Body of pancreas (tissue), 4 donors: ENCODE data around the gene CDA. TPM values are rescaled to one million over a fixed set of nuclear protein-coding genes. Genes with fewer than 3 reads are reported as not detected.

Experiments
- ATAC-seq: fragments of 150-250 bp; one replicate; pipeline ENCODE4 v1.9.1; 2016
- DNase-seq, 4 donors: peaks; one replicate each; pipeline ENCODE4 v3.0.0-alpha.2; 2019
- H3K27ac ChIP-seq, 4 donors: fragments of 200-600 bp; sonication (generic); 1 replicate in 3 of 4; 2 replicates in 1 of 4; pipeline versions ENCODE4 v1.5.1 to v1.6.1; 2016 to 2019; ENCODE audit warnings: mild to moderate bottlenecking in 1 of 4, mixed read lengths in 1 of 4, moderate library complexity in 1 of 4
- H3K27me3 ChIP-seq, 2 donors: fragments of 200-600 bp; sonication (generic); one replicate each; pipeline ENCODE4 v1.6.0; 2016; ENCODE audit warnings: mild to moderate bottlenecking in 1 of 2
- H3K36me3 ChIP-seq, 2 donors: fragments of 200-600 bp; sonication (generic); replicated peaks in 1 of 2; 2 replicates each; pipeline ENCODE4 v1.5.1; 2016; ENCODE audit warnings: low read depth in 2 of 2; ENCODE audit not compliant: insufficient read depth in 1 of 2
- H3K4me1 ChIP-seq: fragments of 200-600 bp; sonication (generic); one replicate; pipeline ENCODE4 v1.6.0; 2016
- H3K4me3 ChIP-seq, 2 donors: fragments of 200-600 bp; sonication (generic); 1 replicate in 1 of 2; 2 replicates in 1 of 2; pipeline ENCODE4 v1.5.1; 2016 to 2019
- H3K9me3 ChIP-seq, 3 donors: fragments of 200-600 bp; sonication (generic); 1 replicate in 2 of 3; 2 replicates in 1 of 3; pipeline ENCODE4 v1.5.1; 2016
- POLR2A ChIP-seq, 3 donors: fragments of 450-650 bp; IDR thresholded peaks; one replicate each; pipeline ENCODE4 v1.6.1; 2016; ENCODE audit warnings: antibody characterized with exemption in 3 of 3, mild to moderate bottlenecking in 2 of 3
- WGBS, 2 donors: methylation state at CpG; one replicate each; pipeline ENCODE4 v1.1.5; 2017; 5-methylcytosine and 5-hydroxymethylcytosine counted together
- intact Hi-C: fragments of 100-400 bp; cut with DNase I; formaldehyde crosslinking; loops from one replicate; pipeline ENCODE4 v1.15.1; 2023
- total RNA-seq, 2 donors: library from RNA; depleted of rRNA; stranded (reverse); fragments of >200 nt; gene quantifications; one replicate each; pipeline ENCODE4 v1.1.0, GENCODE V29; 2016
- TF ChIP-seq, protein P1 (sequence below), 7 experiments: fragments of 450-650 bp in 4 of 7; fragments of 200-600 bp in 3 of 7; sonication (generic) in 3 of 7; IDR thresholded peaks; one replicate each; pipeline ENCODE4 v1.5.1; 2016 to 2019; ENCODE audit warnings: antibody characterized with exemption in 7 of 7

The CDA gene
- total RNA-seq, 2 donors from 2014 or later: not detected

DNA sequence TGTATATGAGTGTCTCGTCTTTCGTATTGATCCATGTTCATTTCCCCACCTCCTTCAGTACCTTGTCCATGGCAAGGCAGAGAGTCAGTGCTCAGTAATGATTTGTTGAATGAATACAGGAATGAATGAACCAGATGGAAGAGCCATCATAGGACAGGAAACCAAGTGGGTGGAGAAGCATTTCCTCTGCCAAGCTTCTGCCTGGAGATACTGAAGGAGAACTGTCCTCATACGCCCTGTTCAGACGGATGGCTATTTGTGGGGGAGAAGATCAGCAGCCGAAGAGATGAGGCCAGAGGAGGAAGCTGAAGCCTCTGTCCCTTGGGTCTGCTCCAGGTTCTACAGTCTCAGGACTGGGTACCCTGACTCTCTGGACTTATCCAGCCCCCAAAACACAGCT, 30.7 kb upstream of the CDA start:
- Histone ChIP-seq H3K9me3 (no peaks in the 10 kb centered on the region), H3K4me3 (no peak overlapping the region), H3K27me3 (peaks cover 0 to 9% of the 10 kb centered on the region in 2 donors), H3K4me1 (peaks cover 8% of the 10 kb centered on the region), H3K36me3 (no peaks in the 10 kb centered on the region), H3K27ac (no peak overlapping the region)
- WGBS, 2 donors: 51 to 55% methylated on average over 5 of the region's 5 CpGs
- DNase-seq (no peak), ATAC-seq (no peak)
- intact Hi-C loops: no loop called here
- TF ChIP-seq, protein P1, sequence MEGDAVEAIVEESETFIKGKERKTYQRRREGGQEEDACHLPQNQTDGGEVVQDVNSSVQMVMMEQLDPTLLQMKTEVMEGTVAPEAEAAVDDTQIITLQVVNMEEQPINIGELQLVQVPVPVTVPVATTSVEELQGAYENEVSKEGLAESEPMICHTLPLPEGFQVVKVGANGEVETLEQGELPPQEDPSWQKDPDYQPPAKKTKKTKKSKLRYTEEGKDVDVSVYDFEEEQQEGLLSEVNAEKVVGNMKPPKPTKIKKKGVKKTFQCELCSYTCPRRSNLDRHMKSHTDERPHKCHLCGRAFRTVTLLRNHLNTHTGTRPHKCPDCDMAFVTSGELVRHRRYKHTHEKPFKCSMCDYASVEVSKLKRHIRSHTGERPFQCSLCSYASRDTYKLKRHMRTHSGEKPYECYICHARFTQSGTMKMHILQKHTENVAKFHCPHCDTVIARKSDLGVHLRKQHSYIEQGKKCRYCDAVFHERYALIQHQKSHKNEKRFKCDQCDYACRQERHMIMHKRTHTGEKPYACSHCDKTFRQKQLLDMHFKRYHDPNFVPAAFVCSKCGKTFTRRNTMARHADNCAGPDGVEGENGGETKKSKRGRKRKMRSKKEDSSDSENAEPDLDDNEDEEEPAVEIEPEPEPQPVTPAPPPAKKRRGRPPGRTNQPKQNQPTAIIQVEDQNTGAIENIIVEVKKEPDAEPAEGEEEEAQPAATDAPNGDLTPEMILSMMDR (IDR thresholded peaks at IDR 0.05): no peak
- TF ChIP-seq POLR2A (IDR thresholded peaks at IDR 0.05): no peak

DNA sequence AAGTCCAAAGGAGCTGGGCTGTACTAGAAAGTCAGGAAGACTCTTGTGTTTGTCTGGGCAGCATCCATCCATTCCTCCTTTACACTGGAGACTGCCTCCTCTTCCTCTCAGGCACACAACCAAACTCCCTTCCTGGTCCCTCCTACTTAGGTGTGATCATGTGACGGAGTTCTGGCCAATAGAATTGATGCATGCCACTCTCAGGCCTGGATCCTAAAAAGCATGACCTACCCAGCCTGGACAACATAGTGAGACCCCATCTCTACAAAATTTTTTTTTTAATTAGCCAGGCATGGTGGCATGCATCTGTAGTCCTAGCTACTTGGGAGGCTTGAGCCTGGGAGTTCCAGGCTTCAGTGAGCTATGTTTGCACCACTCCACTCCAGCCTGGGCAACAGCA, 27.9 kb upstream of the CDA start:
- no peaks in the 10 kb centered on the region for H3K36me3 ChIP-seq
- H3K27me3 ChIP-seq: no peaks in the 10 kb centered on the region
- no peaks in the 10 kb centered on the region for H3K9me3 ChIP-seq
- no peak overlapping the region for H3K27ac ChIP-seq
- no peak for ATAC-seq
- H3K4me3 ChIP-seq: no peak overlapping the region
- intact Hi-C loops: no loop called here
- DNase-seq: no peak
- no peaks in the 10 kb centered on the region for H3K4me1 ChIP-seq
- TF ChIP-seq POLR2A (IDR thresholded peaks at IDR 0.05): no peak
- TF ChIP-seq, protein P1 (IDR thresholded peaks at IDR 0.05): no peak
- WGBS, 2 donors: 11 to 13% methylated on average over 1 of the region's 1 CpG

DNA sequence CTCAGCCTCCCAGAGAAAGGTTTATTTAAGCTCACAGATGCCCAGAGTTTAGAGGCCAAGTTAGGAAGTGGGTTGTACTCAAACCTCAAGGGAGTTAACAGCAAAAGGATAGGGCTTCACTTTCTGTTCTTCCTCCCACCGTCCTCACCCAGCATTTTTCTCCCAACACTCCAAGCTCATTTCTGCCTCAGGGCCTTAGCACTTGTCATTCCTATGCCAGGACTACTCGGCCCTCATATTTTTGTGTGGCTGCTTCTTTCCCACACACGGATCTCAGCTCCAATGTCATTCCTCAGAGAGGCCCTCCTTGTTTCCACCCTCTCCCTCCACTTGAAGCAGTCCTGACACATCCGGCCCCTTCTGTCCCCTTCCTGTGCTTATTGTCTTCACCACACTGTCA, 23.7 kb upstream of the CDA start:
- intact Hi-C loops: no loop called here

GRCh38 chr1:20569523-20570098, 19.3 kb upstream of the CDA start:
- Histone ChIP-seq H3K36me3 (no peaks in the 10 kb centered on the region), H3K27me3 (no peaks in the 10 kb centered on the region), H3K9me3 (no peaks in the 10 kb centered on the region), H3K4me1 (no peaks in the 10 kb centered on the region), H3K27ac (no peak overlapping the region), H3K4me3 (no peak overlapping the region)
- TF ChIP-seq POLR2A (IDR thresholded peaks at IDR 0.05): no peak
- TF ChIP-seq, protein P1 (IDR thresholded peaks at IDR 0.05): no peak
- 83 to 86% methylated on average over 4 of the region's 4 CpGs for WGBS, 2 donors
- ATAC-seq (no peak), DNase-seq (no peak)
- intact Hi-C loops: no loop called here

More for the DNA sequence above, 23.7 kb upstream of the CDA start:
- WGBS, 2 donors: 47 to 50% methylated on average over 4 of the region's 4 CpGs
- DNase-seq: no peak
- Histone ChIP-seq H3K36me3 (no peaks in the 10 kb centered on the region), H3K27ac (no peak overlapping the region), H3K4me1 (no peaks in the 10 kb centered on the region), H3K27me3 (no peaks in the 10 kb centered on the region), H3K4me3 (no peak overlapping the region), H3K9me3 (no peaks in the 10 kb centered on the region)
- no peak for ATAC-seq
- TF ChIP-seq, protein P1 (IDR thresholded peaks at IDR 0.05): no peak
- TF ChIP-seq POLR2A (IDR thresholded peaks at IDR 0.05): no peak

GRCh38 chr1:20571427-20571826, 17.5 kb upstream of the CDA start:
- Histone ChIP-seq H3K4me1 (no peaks in the 10 kb centered on the region), H3K9me3 (no peaks in the 10 kb centered on the region), H3K36me3 (no peaks in the 10 kb centered on the region), H3K27me3 (no peaks in the 10 kb centered on the region), H3K4me3 (no peak overlapping the region), H3K27ac (no peak overlapping the region)
- TF ChIP-seq, protein P1 (IDR thresholded peaks at IDR 0.05): no peak
- TF ChIP-seq POLR2A (IDR thresholded peaks at IDR 0.05): no peak
- intact Hi-C loops: no loop called here
- DNase-seq (no peak), ATAC-seq (no peak)
- 79 to 87% methylated on average over 4 to 5 of the region's 5 CpGs for WGBS, 2 donors
